HG02970 (cell line): ENCODE data around the gene EMILIN3.
A peak's percentile ranks its signal among the peaks of the same experiment; 100 is the strongest.

Source experiments
- ATAC-seq: cut with Tn5 transposase; IDR thresholded peaks from one replicate; pipeline ENCODE4 v1.9.1; 2021; ENCODE audit warnings: mild to moderate bottlenecking, moderate library complexity, moderate number of reproducible peaks; ENCODE audit not compliant: unreplicated experiment, low FRiP score

EMILIN3 gene

GRCh38 chr20:41349943-41350342, 16.7 kb downstream of the EMILIN3 start:
- ATAC-seq = no peak

- no peak for ATAC-seq
Observed at GRCh38 chr20:41349266-41349665, 17.4 kb downstream of the EMILIN3 start.

- no peak for ATAC-seq
Observed at GRCh38 chr20:41348430-41349172, 18.0 kb downstream of the EMILIN3 start.

- ATAC-seq = no peak
Observed at GRCh38 chr20:41347523-41348429, 18.8 kb downstream of the EMILIN3 start.

- no peak for ATAC-seq
Observed at GRCh38 chr20:41345729-41346067, 20.9 kb downstream of the EMILIN3 start.

GRCh38 chr20:41344938-41345728, 21.5 kb downstream of the EMILIN3 start:
- no peak for ATAC-seq

- no peak for ATAC-seq
Observed at GRCh38 chr20:41344477-41344876, 22.1 kb downstream of the EMILIN3 start.

GRCh38 chr20:41342474-41343464, 23.8 kb downstream of the EMILIN3 start:
- no peak for ATAC-seq

- ATAC-seq = no peak
Observed at GRCh38 chr20:41340327-41341055, 26.1 kb downstream of the EMILIN3 start, which contains the start of gene LPIN3. Gene LPIN3 (plus strand): TSS chr20:41340821. CDS start chr20:41345804, 4,983 bp downstream.

- peak; percentile 67 for ATAC-seq
Observed at GRCh38 chr20:41339957-41340326, 26.7 kb downstream of the EMILIN3 start.

- no peak for ATAC-seq
Observed at GRCh38 chr20:41336711-41337492, 29.7 kb downstream of the EMILIN3 start.

- no peak for ATAC-seq
Observed at GRCh38 chr20:41335591-41335990, 31.0 kb downstream of the EMILIN3 start.

GRCh38 chr20:41334443-41335421, 31.9 kb downstream of the EMILIN3 start:
- no peak for ATAC-seq

- no peak for ATAC-seq
Observed at GRCh38 chr20:41334036-41334435, 32.6 kb downstream of the EMILIN3 start.

- ATAC-seq = no peak
Observed at GRCh38 chr20:41331731-41332130, 34.9 kb downstream of the EMILIN3 start.

- no peak for ATAC-seq
Observed at GRCh38 chr20:41330941-41331340, 35.7 kb downstream of the EMILIN3 start.

- no peak for ATAC-seq
Observed at GRCh38 chr20:41330343-41330720, 36.3 kb downstream of the EMILIN3 start.
